Parietal lobe (tissue), 1 donor: ENCODE measurements around the gene INTS15. TPM values are rescaled to one million over a fixed set of nuclear protein-coding genes. Genes with fewer than 3 reads are reported as not detected.

ENCODE experiments used
- total RNA-seq: library from RNA; depleted of rRNA; stranded (reverse); fragments of >200 nt; gene quantifications from one replicate; pipeline ENCODE4 v1.2.3, GENCODE V29; 2014

The INTS15 gene
- total RNA-seq: 31.3 TPM

GRCh38 chr7:6589829-6590644 lies at the start of gene INTS15:
INTS15 (plus strand) TSS chr7:6590021; CDS start chr7:6590284, 263 bp downstream.

DNA sequence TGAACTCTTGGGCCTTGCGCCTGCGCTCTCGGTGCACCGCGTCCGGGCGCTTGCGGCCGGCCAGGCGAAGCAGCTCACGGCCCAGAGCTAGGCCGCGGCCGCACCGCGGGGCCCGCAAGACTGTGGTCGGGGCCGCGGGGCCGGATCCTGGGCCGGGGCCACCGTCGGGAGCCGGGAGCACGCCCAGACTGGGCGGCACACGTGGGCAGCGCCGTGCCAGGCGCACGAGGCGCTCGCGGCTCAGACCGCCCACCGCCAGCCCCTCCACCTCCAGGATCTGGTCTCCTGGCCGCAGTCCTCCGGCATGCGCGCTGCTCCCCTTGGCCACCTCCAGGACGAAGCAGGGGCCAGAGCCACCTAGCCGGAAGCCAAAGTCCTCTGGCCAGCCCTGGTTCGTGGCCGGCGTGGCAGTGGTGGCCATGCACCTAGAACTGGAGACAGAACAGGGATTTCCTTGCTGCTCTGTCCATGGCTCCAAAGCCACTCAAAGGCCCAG lies 38.8 kb upstream of the INTS15 start, which contains the start of gene GRID2IP:
Gene GRID2IP (minus strand): TSS at position 446 of the 496 bp plus-strand sequence. CDS start 25 bp downstream, at position 421.

DNA sequence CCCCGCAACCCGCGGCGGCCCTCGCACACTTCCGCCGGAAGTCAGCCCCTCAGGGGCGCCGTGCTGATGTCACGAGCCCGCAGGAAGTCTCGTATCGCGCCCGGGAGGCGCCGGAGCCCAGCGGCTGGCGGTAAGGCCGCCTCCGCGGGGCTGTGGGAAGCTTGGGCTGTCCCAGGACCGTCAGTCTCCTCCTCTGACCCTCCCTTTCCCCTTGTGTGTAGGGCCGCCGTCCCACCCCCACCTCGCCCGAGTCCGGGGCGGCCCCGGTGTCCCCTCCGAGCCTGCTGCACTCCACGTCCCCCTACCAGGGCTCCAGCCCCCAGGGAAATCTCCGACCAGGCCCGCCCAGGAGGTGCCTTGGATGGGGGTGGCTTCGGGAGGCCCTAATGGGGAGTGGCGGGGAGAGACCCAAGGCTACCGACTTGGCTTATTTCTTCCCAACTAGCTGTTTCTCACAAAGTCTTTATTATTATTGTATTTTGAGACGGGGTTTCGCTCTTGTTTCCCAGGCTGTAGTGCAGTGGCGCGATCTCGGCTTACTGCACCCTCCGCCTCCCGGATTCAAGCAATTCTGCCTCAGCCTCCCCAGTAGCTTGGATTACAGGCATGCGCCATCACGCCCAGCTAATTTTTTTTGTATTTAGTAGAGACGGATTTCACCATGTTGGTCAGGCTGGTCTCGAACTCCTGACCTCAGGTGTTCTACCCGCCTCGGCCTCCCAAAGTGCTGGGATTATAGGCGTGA lies 12.3 kb upstream of the INTS15 start, which contains the start of gene ZDHHC4:
Gene ZDHHC4 (plus strand): TSS at position 86 of the 745 bp plus-strand sequence. CDS start 3,108 bp downstream, outside the sequence.

GRCh38 chr7:6614953-6615722 lies 25.3 kb downstream of the INTS15 start, which contains the start of gene ZNF853:
ZNF853 (plus strand) TSS chr7:6615610; CDS start chr7:6616175, 565 bp downstream.

GRCh38 chr7:6636741-6637543 lies 47.1 kb downstream of the INTS15 start, which contains the start of gene ZNF316:
ZNF316 (plus strand) TSS chr7:6637318; CDS start chr7:6642410, 5,092 bp downstream.

Other genes with a start within 250 kb of the INTS15 start
- gene FAM220A, start 241.1 kb upstream of the INTS15 start, total RNA-seq: 34.1 TPM
- 63.2 TPM for gene RAC1, start 215.5 kb upstream of the INTS15 start, total RNA-seq
- gene DAGLB, start 142.1 kb upstream of the INTS15 start, total RNA-seq: 31.0 TPM
- gene KDELR2, start 105.9 kb upstream of the INTS15 start, total RNA-seq: 57.0 TPM
- gene GRID2IP, start 38.6 kb upstream of the INTS15 start, total RNA-seq: 1.3 TPM
- 49.8 TPM for gene ZDHHC4, start 12.6 kb upstream of the INTS15 start, total RNA-seq
- 17.5 TPM for gene ZNF853, start 25.6 kb downstream of the INTS15 start, total RNA-seq
- 28.5 TPM for gene ZNF316, start 47.3 kb downstream of the INTS15 start, total RNA-seq
- gene ZNF12, start 116.9 kb downstream of the INTS15 start, total RNA-seq: 31.6 TPM
- gene RSPH10B2, start 164.1 kb downstream of the INTS15 start, total RNA-seq: 4.7 TPM
- 114 TPM for gene CCZ1B, start 236.3 kb downstream of the INTS15 start, total RNA-seq